Measurements from ENCODE around the gene RASGEF1C.

RASGEF1C gene

DNA sequence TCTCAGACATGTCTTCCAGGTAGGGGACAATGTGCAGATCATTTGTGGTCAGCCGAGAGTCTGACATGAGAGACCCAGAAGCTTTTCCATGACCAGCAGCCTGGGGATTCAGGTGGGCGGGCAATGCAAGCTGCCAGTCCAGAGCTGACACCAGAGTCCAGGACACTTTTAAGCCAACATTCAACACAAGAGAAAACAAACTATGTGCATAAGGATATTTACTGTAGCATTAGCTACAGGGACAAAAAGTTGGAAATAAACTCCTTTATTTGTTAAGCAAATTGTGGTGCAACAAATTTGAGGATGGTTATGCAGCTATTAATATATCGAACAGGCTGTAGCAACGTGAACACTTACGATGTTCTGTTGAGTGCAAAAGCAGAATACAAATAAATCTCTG is 127.5 kb downstream of the RASGEF1C start:
- DNase-seq (ENCODE audit: low read depth in 2 of 2) = no peak

DNA sequence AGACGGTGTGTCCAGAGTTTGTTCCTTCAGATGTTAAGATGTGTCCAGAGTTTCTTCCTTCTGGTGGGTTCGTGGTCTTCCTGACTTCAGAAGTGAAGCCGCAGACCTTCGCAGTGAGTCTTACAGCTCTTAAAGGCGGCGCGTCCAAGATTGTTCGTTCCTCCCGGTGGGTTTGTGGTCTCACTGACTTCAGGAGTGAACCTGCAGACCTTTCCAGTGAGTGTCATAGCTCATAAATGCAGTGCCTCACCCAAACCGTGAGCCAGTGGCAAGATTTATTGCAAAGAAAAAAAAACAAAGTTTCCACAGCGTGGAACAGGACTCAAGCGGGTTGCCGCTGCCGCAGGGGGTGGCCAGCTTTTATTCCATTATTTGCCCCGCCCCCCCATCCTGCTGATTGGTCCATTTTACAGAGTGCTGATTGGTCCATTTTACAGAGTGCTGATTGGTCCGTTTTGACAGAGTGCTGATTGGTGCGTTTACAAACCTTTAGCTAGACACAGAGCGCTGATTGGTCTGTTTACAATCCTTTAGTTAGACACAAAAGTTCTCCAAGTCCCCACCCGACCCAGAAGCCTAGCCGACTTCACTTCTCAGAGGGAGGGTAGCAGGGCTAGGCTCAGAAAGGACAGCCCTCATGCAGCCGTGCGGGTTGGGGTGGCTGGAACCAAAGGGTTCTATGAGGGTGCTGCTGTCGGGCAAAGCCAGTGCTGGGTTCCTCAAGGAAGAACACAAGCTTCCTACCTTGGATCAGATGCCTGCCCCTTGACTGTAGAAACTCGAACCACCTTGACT is 128.3 kb downstream of the RASGEF1C start:
- peak in 1 of 2 experiments; percentile 24 for DNase-seq (ENCODE audit: low read depth in 2 of 2)

DNA sequence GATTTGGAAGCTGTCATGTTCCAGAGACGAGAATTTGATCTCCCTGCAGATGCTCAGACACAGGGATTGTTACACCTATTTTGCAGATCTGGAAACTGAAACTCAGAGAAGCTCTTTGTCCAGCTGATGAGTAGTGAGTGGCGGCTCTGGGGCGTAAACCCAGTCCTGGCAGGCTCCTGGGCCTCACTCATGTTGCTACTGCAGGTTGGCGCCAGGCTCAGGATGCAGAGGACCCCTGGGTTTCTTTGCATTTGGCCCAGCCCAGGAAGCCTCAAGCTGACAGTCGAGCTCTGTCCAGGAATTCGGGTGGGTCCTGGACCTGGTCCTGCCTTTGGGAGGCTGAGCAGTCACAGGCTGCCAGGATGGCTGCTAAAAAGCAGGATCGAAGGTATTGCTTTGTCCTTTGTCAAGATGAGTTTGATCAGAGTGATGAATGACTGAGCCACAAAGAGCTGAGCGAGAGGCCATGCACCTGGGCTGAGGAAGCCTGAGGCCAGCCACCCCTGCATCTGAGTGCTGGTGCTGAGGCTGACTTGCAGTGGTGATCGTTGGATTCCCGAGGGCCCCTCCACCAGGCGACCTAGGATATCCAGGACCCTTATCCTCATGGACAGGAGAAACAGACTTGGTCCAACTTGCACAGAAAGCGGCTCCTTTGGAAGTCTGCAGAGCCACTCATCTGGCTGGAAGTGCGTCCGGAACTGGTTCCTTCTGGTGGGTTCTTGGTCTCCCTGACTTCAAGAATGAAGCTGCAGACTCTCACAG is 129.1 kb downstream of the RASGEF1C start:
- DNase-seq (ENCODE audit: low read depth in 2 of 2) = no peak

DNA sequence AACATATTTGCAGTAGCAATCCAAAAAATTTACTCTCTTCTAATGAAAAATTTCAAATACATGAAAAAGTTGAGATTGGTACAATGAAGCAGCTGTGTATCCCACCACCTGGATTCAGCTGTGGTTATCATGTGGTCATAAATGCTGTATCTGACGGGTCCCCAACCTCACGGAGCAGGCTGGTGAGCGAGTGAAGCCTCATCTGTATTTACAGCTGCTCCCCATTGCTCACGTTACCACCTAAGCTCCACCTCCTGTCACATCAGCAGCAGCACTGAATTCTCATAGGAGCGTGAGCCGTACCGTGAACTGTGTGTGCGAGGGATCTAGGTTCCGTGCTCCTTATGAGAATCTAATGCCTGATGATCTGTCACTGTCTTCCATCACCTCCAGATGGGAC is 130.7 kb downstream of the RASGEF1C start:
- DNase-seq (ENCODE audit: low read depth in 2 of 2) = no peak

DNA sequence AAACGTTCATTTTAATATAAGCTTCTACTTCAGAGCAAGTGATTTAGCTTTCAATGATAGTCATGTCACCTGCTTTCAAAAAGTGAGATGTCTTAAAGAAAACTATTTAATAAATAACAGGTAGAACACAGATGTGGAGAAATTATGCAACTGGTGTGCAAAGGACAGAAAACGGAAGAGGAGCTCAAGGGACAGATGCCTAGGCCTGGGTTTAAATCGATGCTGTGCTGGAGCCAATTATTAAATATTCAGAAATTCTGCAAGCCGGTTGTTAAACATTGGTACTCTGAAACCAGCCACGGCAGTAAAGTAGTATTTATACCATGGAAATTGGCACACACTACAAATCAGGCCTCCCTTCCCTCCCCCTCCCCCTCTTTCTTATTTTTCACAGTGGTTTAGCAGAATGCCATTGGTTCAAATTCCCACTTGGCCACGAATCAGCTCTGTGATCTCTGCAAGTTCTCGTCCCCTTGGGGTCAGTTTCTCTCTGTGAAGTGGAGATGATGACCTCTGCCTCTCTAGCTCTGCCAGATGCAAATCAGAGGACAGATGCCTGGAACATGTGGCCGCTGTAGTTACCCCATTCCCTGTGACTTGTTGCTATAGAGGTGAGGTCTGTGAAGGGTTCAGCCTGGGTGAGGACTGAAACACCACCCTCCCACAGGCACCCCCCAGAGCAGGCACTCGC is 131.3 kb downstream of the RASGEF1C start:
- DNase-seq (ENCODE audit: low read depth in 2 of 2) = no peak

DNA sequence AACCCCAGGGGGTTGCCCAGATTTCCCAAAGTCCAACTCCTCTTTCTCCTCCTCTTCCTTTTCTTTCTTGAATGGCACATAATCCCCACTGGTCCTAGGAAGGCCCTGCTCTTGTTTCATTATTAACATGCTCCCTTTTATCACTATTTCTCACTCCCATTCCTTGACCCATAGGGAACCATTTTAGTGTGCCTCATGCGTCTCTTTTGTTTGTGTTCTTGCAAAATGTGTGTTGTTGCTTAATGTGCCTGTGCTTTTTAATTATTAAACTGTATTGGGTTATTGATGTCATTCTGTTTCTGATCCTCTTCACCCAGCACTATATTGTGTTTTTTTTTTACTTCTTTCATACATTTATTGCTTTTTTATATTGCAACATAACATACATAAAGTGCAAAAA is 133.3 kb downstream of the RASGEF1C start:
- DNase-seq (ENCODE audit: low read depth in 2 of 2) = no peak

DNA sequence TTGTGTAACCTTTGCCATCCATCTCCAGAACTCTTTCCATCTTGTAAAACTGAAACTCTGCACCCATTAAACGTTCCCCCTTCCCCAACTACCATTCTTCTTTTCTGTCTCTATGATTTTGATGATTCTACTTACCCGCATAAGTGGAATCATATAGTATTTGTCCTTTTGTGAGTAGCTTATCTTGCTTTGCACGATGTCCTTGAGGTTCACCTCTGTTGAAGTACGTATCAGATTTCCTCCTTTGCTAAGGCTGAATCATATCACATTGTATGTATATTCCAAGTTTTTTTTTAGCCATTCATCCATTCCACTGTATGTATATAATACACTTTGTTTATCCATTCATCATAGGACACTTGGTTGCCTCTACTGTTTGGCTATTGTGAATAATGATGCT is 134.5 kb downstream of the RASGEF1C start:
- DNase-seq (ENCODE audit: low read depth in 2 of 2) = no peak

DNA sequence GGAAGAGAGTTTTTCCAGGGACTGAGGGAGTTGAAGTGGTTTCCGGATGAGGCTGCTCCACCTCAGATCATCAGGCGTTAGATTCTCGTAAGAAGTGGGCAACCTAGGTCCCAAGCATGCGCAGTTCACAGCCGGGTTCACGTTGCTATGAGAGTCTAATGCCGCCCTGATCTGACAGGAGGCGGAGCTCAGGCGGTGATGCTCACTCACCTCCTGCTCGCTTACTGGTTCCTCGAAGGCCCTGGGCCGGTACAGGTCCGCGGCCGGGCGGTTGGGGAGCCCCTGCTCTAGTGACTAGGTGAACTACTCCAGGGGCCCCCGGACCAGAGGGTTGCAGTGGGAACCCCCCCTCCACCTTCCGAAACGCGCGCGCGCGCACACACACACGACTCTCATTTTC is 136.5 kb downstream of the RASGEF1C start:
- DNase-seq (ENCODE audit: low read depth in 2 of 2) = no peak

DNA sequence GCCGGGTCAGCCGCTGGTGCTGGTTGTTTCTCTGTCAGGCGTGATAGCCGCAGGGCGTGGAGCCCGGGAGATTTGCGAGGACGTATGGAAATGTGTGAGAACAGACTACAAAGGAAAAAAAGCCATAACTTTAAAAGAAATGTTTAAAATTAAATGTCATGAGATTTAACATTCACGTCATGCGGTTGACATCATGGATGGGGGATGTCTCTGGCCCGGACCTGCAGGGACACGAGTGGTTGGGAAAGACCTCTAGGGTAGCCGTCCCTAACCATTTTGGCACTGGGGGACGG is 136.8 kb downstream of the RASGEF1C start:
- DNase-seq (ENCODE audit: low read depth in 2 of 2) = no peak

DNA sequence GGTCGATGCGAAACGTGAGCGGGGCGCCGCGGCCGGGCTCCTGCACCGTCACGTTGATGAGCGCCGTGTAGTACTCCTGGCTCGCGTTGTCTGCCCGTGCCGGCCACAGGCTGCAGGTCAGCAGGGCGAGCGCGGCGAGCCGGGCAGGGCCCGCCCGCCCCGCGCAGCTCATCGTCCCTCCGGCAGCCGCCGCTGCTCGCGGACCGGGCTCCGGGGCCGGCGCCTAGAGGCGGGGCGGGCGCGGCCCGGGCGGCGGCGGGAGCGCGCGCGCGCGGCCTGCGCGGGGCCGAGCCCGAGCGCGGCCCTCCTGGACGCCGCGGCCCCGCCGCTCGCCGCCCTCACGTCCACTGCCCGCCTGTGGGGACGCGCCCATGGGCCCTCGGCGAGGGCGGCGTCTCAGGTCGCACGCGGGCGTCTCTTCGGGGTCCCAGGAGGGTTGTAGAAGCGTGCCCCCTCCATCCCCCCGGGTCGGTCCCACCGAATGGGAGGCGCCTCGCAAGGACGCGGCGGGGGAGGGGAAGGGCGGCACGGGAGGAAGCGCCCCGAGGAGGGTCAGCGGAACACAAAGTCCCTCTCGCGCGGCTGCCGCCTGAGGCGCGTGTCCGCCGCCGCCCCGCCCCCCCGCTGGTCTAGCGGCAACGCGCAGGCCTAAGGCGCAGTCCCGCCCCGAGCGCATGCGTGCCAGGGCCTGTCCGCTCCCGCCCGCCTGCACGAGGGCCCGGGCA is 137.3 kb downstream of the RASGEF1C start, which contains the start of gene RNF130:
TSS of gene RNF130 (minus strand) at position 229 of the 725 bp plus-strand sequence. CDS start at position 172, 57 bp downstream.
- peak; percentile 73 to 82 for DNase-seq (ENCODE audit: low read depth in 2 of 2)

DNA sequence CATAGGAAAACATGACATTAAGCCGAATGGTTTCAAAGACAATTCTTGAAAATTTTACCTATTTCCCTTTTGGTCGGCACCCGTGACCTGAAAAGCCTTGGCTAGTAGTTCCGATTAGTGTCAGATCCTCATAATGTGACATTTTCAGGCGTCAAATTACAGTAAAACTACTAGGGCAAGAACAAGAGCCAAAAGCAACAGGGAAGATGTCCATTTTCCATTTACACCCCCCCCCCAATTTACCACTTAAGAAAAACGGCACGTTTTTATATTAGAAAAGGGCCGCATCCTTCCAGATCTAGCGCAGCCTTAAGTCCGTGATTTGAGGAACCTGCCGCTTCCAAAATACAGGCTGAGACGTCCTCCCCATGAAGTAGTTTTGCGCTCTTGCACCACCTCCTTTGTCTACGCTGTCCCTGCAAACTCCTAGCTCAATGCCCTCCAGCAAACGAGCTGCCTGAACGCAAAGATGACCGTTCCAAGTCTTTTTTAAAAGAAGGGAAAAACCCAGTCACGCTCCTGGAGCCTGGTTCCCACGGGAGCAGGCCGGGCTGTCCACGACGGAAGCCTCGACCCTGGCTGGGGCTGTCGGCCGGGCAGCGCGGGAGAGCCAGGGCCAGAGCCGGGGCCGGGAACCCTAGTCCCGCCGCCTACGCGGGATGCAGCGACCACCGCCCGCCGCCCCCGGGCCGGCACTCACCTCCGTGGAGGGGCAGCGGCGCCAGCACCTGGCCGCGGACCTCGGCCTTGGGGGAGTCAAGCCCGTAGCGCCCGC is 138.1 kb downstream of the RASGEF1C start:
- DNase-seq (ENCODE audit: low read depth in 2 of 2) = no peak

DNA sequence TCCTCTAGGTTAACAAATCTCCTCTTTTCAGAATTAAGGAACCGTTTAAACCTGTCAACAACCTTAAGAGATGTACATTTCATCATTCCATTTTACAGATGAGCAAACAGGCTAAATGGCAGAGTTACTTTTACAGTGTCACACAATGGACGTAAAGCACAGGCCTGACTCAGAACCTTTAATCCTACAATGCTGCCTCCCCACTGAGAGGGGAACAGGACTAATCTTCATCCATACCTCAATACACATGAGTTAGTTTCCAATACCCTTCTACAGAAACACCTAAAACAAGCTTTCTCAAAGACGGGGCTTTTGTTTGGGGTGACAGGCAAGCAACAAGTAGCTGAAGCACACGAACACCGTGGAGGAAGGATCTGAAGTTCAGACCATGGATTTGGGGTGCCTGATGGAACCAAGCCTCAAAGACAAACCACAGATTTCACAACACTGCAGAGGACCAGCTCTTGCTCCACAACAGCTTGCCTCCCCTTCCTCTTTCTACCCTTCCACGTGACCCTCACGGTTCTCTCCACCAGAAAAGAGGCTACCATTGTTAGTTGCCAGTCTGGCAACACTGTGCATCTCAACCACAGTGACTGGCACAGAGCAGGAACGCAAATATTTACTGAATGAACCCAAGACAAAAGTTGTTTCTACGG is 139.3 kb downstream of the RASGEF1C start:
- DNase-seq (ENCODE audit: low read depth in 2 of 2) = no peak

DNA sequence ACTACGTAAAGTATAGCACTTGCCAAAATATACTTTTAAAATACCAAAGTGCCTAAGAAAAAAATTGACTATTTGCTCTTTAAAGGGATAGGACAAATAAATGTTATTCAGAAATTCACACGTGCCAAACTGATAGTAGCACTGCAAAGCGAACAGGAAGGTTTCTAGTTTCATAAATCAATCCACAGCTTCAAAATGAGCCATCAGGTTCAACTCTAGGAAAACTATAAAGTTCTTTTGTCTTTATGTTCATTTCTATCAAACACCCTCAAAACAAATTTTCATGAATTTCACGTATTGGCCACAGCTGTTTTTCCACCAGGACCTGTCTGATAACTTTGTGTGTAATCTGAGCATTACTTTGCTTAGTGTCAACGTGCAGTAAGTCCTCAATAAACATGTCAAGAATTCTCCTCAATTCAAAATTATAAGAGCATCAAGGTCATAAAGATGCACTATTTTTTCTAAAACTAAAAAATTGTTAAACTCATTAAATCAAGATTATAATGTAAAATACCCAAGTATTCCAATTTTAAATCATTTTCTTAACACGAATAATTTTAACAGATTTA is 140.4 kb downstream of the RASGEF1C start:
- DNase-seq (ENCODE audit: low read depth in 2 of 2) = no peak

DNA sequence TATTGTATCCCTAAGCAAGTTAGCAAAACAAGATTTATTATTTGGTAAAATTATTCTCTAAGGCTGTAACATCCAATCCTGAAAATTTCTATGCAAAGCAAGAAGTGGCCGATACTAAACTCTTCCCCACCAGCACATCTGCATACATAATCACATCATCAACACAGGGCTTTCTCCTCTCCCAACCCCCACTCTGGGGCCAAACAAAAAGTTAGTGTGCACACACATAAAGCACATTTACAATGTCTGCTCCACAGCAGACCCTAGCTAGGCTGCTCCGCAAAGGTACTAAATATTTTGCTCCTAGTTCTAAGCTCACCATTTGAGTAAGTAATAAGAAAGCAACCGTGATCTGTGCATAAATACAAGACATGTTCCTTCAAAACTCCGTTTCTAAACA is 141.0 kb downstream of the RASGEF1C start:
- no peak for DNase-seq (ENCODE audit: low read depth in 2 of 2)

DNA sequence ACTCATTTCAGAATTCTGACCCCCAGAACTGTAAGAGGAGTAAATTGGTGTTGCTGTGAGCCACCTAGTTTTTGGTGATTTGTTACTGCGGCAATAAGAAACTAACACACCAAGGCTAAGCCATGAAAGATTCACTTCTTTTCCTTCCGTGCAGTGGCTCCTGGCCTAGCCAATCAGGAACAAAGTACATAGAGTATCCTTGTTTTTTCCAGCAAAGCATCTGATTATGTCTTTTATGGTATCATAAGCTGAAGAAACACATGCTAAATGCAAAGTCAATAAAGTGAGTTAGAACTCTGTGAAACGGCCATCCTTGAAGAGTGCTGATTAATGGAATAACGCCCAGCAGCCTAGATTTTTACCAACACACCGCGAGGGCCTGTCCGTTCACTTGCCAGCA is 148.8 kb downstream of the RASGEF1C start:
- DNase-seq (ENCODE audit: low read depth in 2 of 2) = no peak

DNA sequence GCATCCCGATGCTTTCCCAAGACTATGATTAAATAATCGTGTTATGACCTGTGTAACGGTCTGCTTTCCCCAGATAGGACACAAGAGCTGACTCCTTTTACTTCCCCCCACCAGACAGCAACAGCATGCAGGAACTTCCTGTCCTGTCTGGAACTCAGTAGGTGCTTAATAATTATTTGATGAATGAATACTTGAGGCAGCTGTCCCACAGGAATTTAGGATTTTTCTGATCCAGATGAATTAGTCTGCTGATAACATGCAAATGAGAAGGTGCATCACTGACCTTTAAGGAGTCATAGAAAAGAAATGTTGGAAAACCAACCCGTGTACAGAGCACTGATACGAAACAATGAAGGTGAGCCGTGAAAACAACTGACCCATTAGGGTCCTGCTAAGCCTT is 149.7 kb downstream of the RASGEF1C start:
- DNase-seq (ENCODE audit: low read depth in 2 of 2) = no peak

DNA sequence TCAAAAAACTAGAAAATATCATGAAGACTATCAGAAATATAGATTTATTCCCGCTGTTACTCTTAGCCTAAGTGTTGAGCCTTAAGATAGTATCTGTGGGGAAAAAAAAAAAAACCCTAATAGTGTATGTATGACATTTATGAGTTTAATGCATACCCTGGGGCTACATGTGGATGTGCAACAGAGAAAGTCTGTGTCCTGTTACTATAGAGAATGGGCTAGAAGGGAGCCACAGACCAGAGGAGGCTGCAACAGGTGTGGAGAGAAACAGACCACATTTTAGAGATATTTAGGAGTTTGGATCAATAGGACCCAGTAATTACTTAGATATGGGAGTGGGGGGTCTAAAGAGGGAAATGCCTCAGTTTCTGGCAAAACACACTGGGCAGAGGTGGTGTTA is 152.9 kb downstream of the RASGEF1C start:
- DNase-seq (ENCODE audit: low read depth in 2 of 2) = no peak

DNA sequence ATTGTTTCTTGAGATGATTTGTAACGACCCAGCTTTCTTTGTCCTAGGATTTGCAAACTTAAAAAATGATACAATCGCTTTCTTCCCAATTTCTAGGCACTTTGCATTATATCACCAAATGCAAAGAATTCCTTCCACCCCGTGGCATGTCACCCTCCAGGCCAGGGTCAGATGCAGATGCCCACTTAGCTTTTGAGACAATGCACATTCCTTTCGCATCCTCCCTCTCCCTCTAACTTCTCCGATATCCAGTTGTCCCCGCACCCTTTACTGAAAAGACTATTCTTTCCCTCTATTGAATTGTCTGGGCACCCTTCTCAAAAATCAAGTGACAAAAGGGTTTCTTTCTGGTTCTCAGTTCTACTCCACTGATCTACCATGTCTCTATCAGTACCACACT is 154.8 kb downstream of the RASGEF1C start:
- DNase-seq (ENCODE audit: low read depth in 2 of 2) = no peak

DNA sequence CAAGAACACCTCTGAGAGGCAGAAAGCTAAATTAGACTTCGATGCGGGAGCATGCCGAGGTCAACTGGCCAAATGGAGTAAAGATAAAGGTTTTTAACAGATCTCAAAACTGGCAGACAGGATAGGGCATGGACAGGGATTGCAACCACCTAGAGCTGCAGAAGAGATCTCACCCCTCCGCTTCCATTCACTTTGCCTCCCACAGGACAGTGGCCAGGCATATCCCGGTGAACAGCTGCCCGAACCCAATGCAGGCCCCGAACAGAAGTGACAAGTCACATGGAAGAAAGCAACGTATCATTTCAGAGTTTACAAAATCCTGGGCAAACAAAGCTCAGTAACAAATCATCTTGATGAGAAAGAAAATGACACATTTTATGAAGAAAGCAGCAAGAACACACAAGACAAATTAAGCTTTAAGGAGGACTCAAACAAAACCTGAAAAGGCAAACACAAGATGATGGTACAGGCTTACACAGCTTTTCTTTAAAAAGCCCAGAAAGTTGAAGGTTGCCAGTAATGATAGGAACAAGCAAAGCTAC is 155.9 kb downstream of the RASGEF1C start:
- DNase-seq (ENCODE audit: low read depth in 2 of 2) = no peak

DNA sequence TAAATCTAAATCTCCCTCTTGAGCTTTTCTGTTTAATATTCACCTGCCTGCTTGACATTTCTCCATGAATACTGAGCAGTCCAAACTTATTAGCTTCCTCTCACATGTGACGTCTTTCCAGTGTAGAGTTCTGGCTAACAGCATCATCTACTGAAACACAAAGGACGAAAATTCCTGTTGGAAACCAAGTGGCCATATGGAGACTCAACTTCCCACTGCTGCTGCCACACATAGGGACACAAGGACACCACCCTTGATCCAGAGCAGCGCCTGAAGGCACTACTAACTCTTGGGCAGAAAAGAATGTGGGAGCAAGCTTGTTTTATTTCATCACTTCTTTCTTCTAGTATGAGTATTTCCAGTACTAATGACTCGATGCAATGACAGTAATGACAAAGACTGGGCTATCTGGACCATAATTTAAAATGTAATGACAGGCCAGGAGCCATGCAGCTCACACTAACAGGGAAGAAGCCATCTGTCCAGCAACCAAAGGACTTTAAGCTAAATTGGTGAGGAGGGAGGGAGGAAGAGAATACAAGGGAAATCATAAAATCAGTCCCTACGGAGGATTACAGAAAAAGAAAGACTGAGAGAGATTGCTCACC is 156.7 kb downstream of the RASGEF1C start:
- DNase-seq (ENCODE audit: low read depth in 2 of 2) = no peak

Data from stimulated activated CD4-positive, alpha-beta T cell treated with anti-CD3 and anti-CD28 coated beads, Interleukin-12 subunit alpha, Interleukin-12 subunit beta, amount 100 ng/mL, for 24 hours (primary cell).